GM19025 (cell line): ENCODE results near the gene HOXB6.

Experiments
- ATAC-seq: cut with Tn5 transposase; IDR thresholded peaks from one replicate; pipeline ENCODE4 v1.9.1; 2021; ENCODE audit warnings: mild to moderate bottlenecking, low read depth, moderate library complexity; ENCODE audit not compliant: unreplicated experiment

The HOXB6 gene

GRCh38 chr17:48586355-48587258, 18.2 kb downstream of the HOXB6 start:
- ATAC-seq, result no peak

GRCh38 chr17:48584223-48584741, 20.5 kb downstream of the HOXB6 start:
- no peak for ATAC-seq

GRCh38 chr17:48583708-48584222, 21.0 kb downstream of the HOXB6 start:
- no peak for ATAC-seq

DNA sequence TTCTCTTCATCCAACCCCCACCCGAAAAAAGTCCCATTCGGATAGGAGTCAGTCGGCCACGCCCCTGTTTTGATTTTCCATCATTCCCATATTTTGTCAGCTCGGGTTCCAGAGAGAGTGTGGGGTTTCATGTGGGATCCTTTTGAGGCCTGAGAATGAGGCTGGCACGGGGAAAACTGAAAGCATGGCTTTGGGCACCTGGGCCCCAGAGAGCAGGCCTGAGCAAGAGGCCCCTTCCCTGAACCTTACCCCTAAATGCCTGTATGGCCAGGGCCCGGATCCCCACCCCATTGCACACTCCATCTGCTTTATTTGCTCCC, 22.1 kb downstream of the HOXB6 start:
- no peak for ATAC-seq

GRCh38 chr17:48579760-48580554, 24.8 kb downstream of the HOXB6 start:
- no peak for ATAC-seq

DNA sequence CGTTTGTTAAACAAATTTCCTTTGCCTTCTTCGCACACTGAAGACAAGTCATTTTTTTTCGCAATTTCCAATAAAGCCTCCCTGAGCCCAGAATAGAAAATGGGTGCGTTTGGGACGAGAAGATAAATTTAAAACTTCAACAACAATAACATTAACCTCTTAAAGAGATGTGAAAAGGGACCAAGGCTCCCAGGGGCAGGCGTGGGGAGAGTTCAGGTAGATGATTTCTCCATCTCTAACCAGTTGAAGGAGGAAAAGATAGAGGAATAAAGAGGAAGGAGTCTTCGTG, 25.4 kb downstream of the HOXB6 start:
- no peak for ATAC-seq

DNA sequence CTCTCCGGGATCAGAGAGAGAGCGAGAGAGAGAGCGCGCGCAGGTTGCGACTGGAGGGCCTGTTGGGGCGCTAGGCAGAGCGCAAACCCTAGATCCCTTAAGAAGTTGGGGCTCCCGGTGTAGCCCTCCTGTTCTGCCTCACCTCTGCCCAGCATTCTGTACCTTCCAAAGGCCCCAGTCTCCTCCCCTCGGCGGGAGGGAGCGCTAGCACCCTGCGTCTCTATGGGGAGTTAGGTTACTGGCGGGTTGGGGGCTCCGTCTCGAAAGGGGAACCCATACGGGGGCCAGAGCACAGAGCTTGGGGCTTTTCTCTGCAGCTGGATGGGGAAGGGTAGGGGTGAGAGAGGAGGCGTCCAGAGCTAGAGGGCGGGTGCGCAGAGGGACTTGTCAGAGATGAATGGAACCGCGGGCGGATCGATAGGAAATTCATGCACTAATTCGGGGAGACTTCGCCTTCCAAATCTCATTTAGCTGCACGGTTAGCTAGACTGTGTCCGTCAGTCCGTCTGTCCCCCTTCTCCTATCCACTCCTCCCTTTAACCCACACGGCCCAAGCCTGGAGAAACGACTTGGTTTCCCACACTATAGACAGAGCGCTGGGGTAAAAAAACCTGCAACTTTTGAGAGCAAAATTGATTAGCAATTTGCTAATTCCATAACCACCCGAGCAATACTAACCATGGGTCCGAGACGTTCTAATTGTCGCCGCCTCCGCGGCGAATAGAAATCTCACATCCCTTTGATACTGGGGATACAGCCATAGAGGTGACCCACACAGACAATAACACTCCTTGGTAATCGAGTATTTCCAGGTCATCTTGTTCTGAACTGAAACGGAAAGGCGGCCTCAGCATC, 25.9 kb downstream of the HOXB6 start:
- no peak for ATAC-seq

GRCh38 chr17:48577946-48578615, 26.7 kb downstream of the HOXB6 start, which contains the start of gene HOXB4:
Gene HOXB4, minus strand, starts transcription at chr17:48578350. Its CDS starts 31 bp downstream, at chr17:48578319.
- no peak for ATAC-seq

GRCh38 chr17:48577330-48577945, 27.3 kb downstream of the HOXB6 start:
- ATAC-seq, result no peak

DNA sequence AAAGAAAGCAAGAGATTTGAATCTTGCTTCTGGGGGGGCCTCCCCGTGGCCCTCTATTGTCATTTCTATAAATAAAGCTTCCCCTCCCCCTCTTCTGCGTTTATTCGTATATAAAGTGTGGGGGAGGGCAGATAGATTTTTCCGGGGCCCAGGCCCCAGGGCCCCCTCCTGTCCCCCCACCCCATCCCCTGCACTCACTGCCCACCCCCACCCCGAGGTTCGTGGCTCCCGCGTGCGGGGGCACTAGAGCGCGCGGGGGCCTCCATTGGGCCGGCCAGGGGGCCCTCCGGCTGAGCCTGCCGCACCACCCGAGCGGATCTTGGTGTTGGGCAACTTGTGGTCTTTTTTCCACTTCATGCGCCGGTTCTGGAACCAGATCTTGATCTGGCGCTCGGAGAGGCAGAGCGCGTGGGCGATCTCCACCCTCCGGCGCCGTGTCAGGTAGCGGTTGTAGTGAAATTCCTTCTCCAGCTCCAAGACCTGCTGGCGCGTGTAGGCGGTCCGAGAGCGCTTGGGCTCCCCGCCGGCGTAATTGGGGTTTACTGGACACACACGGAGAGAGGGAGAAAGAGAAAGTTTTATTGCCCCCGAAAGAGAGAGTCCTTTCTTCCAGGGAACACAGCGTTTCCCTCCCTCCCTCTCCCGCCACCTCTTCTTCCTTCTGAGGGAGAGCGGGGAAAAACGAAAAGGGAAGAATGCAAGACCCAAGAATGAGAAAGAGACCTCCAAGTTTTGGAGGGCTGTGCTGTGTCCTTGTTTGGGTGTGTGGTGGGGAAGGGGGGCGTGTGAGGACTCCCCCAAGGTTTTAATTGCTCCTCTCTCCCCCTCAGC, 28.1 kb downstream of the HOXB6 start:
- ATAC-seq, result no peak

DNA sequence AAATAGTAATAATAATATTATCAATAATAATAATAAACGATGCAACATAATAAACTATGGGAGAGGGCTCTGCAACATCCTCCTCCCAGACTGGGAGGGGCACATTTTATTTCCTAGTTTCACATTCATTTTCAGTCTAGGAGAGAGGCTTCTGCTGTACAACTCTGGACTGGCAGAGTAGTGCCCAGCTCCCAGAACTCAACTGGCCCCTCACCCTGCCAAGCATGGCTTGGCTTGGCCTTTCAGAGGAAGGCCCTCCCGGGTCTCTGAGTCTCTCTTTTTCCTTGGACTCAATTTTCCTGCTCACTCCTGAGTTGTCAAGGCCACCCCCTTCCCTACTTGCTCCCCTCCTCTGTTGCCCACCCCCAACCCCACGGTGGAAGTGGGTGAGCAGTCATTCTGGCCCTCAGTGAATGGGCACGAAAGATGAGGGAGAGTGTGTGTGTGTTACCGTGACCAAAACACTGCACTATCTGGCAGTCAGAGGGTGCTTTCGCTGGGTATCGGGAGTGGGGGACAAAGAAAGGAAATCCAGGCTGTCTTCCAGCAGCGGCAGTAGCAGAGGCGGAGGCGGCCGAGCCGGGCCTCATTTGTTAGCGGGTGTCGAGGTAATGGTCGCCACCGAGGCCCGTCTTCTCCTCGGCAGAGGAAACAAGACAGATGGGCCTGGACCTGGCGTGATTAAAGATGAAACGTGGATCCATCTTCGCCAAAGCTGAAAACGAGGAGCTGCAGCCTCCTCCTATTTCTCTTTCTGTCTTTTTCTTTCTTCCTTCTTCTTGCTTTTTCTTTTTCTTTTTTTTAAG, 28.9 kb downstream of the HOXB6 start:
- no peak for ATAC-seq

- no peak for ATAC-seq
Measured at GRCh38 chr17:48575066-48575582, 29.7 kb downstream of the HOXB6 start.

DNA sequence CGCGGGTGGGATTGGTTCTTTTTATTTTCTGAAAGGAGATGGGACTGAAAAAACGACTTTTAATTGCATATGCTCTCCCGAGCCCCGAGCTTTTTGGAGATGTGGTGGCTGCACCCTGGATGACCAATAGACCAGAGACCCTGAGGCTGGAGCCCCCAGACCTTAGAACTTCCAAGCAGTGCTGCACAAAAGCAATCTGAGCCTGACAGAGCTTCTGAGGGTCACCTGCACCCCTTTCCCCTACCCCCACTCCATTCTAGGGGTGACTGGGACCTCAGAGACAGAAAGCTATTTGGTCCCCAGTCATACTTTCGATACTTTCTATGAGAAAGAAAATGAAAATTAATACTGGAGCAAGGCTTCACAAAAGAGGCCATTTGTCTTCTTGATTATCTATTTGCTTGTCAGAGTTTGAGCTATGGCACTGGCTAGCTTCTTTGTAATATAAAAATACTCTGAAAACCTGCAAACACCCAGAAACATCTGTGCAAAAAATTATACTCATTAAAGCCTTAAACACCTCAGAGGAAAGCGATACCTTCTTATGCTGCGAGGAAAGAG, 30.2 kb downstream of the HOXB6 start:
- no peak for ATAC-seq

DNA sequence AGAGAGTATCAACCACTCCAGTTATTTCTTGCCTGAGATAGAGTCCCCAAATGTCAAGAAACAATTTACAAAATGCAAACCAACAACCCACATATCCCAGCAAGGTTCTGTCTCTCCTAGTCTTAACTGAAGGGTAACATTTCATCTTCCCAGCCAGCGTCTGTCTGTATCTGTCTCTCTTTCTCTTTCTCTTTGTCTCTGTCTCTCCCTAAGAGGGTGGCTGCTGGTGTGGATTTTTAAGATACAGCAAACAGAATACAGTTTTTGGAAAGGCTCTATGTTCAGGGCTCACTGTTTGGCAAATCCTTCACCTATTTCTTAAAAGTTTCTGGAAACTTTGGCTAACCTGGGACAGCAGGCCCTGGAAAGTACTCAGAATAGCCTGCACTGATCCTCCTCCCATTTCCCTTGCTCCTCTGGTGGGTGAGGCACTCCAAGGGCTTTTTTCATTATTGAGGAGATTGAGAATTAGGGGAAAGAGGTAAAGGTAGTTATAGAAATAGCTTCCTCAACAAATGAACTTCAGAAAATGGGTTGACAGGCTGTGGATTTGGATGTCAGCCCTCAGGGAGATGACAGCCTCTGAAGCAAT, 32.9 kb downstream of the HOXB6 start:
- ATAC-seq, result no peak

DNA sequence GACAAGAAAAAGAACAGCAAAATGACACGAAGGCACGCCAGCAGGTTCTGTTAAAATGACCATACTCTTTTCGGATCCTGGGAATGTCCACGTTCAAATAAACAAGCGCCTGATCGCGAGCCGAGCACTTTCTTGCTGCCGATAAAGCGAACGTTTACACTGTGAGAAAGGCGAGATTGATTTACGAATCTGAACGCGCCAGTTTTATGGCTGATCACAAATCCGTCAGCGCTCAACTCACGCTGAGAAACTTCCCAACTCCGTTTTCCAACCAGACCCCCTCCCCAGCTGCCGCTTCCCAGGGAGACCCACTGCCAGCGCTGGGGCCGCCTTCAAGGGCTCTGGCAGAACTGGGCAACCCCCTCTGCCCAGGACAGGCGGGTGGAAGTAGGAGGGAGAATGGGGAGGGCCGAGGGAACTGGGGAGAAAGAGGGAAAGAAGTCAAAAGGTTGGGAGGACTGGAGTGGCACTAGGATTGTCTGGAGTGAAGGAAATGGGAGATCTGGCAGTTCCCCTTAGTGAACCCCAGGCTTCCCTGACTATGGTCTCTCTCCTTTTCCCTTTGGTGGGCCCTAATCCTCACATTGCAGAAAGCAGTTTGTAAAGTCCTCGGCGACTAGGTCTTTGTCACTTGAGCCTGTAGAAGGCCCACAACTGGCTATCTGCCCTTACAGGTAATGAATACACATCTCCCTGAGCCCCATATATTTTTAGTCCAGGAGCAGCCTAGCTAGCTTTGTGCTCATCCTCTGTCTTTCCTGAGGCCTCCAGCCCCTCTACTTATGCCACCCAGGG, 33.6 kb downstream of the HOXB6 start:
- no peak for ATAC-seq

GRCh38 chr17:48570325-48571023, 34.3 kb downstream of the HOXB6 start:
- no peak for ATAC-seq
